Putamen (tissue), 1 donor: ENCODE measurements around the gene EHD1.
"Not testable (repeated sequence)": the region's sequence is repeated elsewhere in the genome, so short reads cannot be mapped to it uniquely, and the experiment has no call there.

Experiments used
- DNase-seq: peaks from one replicate; pipeline ENCODE4 v3.0.0-alpha.2; 2016; ENCODE audit warnings: low spot score

Gene EHD1

DNA sequence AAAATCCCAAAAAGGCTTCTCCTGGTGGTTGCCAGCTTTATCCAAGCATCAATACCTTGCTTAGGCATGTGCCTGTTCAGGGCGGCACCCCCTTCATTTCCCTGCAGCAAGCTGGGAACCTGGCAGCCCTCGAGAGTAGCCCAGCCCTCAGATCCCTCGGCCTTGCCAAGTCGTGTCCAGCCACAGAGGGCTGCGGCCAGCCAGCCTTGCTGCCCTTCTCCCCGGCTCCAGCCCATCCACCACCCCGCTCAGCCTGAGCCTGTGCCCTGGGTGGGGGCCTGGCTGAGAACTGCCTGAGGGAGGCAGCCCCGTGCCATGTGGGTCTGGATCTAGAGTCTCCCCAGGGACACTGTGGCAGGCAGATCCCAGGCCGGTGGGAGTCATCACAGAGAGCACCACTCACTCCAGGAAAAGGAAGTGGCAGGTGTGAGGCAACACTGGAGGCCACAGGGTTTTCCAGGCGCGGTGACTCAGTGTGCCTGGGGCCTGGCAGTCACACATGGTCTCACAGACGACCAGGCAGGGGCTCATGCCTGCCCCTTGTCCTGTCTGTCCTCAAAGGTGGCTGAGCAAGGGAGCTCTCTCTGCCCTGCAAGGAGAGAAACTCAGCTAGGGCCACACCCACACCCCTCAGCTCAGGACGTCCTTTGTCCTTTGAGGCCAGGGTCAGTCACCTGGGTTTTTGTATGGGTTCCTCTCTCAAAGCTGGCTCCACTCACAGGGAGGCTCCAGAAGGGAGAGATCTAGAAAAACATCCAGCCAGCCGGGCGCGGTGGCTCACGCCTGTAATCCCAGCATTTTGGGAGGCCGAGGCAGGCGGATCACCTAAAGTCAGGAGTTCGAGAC lies 21.8 kb downstream of the EHD1 start:
- no peak for DNase-seq

DNA sequence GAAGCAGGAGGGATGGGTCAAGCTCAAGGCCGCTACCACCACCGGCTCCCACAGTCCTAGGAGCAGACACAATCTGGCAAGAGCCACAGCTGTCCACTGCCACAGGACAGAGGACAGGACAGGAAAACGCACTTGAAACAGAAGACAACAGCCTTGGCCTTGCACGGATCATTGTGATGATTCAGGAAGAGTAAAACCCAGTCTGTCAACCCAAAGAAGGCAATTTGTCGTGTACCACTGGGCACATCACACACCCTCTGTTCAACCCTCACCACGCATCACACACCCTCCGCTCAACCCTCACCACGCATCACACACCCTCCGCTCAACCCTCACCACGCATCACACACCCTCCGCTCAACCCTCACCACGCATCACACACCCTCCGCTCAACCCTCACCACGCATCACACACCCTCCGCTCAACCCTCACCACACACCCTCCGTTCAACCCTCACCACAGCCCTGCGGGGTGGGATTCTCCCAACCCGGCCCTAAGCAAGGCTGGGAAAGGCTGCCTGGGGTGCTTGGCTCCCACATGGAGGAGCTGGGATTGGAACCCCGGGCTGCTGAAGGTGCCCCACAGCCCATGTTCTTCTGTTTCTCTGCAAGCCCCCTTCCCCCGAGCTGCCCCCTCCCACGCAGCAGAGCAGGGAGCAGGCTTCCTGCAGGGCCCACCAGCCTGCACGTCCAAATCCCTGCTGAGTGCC lies 22.7 kb downstream of the EHD1 start:
- DNase-seq = no peak

DNA sequence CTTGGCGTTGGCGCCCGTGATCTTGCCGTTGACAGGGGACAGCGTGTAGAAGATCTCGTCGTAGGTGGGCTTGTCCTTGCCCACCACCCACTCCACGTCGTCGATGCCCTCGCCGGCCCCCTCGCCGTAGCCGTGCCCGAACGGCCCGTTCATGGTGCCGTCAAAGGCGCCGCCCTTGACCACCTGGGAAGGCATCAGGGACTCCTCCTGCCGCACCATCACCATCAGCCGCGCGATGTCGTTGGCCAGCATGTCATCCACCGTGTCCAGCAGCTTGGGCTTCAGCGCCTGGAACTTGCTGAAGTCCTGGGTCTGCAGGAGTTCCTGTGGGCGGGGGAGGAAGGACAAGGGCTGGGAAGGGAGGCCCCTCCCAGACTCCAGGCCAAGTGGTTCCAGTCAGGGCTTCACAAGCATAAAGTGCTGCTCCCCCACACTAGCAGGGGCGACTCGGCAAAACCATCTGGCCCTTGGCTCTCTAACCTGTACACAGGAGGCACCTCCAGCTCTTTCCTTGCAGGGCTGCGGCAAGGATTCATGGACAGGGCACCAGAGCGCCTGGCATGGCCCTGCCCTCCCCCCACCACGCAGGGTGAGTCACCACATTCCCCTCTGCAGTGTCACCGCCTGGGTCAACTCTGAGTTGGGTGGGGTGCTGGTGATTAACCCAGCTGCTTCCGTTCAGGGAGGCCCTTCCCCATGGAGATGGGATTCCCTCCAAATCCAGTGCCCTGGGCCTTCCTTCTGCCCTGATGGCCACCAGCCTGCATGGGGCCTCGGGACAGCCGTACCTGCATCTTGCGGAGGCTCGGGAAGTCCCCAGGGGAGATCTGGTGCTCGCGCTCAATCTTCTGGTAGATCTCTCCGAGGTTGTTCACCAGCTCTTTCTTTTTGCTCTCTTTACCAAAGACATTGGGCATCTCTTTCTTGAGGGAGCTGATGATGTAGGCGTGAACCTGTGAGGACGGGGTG lies 23.6 kb downstream of the EHD1 start:
- no peak for DNase-seq

DNA sequence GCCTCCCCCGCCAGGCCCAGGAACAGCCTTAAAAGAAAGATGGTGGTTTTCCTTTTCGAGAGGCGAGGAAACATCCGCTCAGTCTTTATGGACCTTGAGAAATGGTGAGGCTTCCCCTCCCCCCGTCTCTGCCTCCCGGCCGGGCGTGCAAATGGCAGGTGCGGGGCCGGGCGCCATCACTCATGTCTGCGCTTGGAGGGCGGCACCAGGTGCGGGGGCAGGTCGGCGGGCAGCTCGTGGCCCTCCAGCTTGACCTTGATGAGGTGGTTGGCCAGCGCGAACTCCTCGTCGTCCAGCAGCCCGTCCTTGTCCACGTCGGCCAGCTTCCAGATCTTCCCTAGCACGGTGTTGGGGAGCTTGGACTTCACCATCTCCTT lies 24.3 kb downstream of the EHD1 start:
- DNase-seq = no peak

DNA sequence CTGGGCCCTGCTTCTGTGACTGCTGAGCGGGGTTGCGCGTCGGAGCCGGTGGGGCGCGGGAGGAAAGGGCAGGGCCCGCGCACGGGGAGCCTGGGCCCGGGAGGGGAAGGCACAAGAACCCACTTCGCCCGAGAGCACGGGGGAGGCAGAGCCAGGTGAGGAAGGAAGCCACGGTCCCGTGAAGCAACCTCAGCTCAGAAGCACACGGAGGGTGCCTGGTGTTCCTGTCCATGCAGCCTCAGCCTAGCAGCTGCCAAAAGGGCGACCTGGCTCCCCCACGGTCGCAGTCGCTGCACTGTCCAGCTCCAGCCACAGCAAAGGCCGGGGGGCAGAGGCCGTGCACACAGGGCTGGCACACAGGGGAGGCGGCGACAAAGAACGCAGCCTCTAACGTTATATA lies 24.7 kb downstream of the EHD1 start:
- no peak for DNase-seq

DNA sequence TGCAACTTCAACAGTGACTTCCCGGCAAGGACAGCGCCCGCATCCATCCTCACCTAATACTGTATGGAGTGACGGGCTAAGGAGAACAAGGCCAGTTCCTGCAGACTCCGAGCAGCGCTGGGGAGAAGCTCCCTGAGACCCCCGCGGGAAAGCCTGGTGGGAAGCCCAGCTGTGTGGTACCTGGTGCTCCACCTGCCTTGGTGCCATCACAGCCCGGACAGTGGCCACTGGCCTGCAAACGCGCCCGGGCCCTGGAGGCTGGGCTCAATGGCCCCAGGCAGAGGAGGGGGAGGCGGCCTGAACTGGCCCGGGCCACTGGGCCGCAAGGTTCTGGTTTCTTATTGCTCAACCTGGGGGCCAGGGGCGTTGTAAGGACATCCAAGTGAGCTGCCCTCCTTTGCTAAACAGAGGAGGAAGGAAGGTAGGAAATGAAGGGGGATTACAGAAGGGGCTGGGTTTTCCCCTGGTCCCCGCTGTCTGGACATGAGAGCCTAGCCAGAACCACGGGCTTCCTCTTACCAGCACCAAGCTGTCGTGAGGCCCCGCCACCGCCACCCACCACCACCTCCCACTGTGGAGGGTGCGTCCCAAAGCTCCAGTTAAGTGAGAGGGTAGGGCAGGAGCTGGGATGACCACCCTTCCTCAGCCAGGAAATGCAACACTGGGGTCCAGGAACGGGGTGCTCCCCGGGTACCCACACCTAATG lies 25.5 kb downstream of the EHD1 start:
- no peak for DNase-seq

DNA sequence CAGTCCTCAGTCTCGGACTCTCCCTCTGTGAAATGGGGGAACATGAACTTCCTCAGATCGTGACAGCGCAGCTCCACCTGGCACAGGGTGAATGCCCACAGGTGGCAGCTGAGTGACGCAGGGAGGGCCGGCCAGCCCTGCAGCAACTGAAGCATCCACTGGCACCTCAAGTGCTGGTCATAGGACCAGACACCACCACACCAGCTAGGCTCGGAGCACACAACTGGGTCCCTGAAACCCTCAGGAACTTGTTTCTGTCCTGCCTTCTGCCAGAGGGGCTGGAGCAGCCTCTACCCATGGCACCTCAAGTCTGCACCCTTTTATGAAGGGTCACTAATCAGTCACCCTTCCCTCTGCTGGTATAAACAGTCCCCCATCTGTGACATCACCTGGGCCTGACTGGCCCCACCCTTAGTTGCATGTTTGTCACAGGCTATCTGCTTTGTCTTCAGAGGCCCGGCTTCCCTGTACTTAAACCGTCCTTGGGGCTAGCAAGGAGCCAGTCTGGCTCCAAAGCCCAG lies 26.5 kb downstream of the EHD1 start:
- no peak for DNase-seq

DNA sequence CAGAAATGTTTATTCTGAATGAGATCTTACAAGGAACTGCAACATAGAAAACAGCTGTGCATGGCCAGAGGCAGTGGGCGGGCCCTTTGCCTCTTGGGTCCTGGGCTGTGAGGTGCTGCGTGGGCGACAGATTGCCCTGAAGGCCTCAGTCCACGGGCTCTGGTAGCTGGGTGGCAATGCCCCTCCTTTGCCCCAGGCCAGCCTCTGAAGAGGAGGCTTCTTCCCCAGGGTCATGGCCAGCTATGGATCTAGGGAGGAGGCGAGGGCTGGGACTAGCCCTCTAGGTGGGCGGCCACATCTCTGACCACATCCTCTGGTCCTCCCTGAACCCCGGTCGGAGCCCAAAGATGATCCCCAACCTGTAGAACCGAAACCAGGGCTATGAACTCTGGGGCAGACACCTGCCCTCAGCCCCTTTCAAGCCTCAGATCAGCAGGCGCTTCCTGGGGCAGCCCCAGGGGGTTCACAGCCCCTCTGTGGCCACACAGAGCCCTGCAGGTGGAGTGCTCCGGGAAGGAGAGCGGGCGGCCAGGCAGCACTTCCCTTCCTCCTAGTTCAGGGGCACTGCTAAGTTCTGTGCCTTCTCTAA lies 27.3 kb downstream of the EHD1 start:
- DNase-seq = no peak

DNA sequence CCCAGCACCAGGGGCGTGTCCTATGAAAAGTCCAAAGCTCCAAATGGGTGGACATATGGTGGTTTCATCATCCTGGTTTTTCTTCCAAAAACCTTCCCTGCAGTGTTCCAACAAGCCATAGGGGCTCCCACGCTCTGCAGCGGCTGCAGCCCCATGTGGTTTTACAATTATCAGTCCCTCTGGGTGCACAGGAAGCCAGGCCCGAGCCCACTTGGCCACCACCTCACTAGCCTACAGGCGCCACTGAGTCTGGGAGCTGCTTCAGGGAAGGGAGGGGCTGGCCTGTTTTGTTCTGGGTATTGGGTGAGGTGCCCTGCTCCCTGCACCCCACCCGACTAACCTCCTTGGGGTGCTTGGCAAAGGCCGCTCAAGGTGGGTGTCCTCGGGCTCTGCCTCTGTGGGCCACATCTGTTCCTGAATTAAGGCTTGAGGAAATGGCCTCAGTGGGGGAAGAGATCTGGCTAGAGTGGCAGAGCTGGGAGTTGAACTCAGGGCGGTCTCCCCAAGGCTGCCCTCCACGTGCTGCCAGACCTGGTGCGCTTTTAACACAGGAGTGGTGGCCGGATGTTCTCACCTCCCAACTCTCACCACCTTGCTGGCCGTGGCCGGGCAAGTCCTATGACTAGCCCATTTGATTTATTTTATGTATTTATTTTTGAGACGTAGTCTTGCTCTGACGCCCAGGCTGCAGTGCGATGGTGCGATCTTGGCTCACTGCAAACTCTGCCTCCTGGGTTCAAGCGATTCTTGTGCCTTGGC lies 28.6 kb downstream of the EHD1 start:
- DNase-seq = no peak

DNA sequence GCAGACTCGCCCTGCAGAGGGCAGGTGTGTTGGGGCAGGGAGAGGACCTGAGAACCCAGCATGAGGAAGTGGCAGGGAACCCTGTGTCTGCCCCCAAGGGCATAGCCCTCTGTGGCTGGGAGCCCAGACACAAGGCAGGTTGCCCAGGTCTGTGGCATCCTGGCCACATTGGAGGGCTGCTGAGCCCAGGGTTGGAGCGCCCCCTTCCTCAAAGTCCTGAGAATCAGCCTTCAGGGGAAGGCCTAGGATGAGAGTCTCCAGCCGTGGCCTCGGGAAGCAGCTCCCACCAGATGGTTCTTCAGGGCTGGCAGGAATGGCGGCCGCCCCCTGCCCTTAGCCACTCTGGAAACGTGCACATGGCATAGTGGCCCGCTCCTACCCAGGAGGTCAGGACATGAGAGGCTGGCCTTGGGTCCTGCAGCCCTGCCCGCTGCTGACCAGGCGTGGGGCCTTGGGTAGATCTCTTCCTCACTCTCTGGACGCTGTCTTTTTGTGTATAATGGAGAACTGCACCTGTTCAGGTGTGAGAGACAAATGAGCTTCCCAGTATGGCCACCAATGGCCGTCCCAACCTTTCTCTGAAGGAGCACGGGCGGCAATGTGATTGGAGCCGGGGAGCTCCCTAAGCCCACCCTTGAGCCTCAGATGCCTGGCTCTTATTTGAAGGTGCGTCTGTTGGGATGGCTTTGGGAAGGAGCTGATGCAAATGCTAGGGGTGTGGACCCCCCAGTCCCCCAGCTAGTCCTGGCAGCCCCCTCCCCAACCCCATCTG lies 29.4 kb downstream of the EHD1 start:
- no peak for DNase-seq

DNA sequence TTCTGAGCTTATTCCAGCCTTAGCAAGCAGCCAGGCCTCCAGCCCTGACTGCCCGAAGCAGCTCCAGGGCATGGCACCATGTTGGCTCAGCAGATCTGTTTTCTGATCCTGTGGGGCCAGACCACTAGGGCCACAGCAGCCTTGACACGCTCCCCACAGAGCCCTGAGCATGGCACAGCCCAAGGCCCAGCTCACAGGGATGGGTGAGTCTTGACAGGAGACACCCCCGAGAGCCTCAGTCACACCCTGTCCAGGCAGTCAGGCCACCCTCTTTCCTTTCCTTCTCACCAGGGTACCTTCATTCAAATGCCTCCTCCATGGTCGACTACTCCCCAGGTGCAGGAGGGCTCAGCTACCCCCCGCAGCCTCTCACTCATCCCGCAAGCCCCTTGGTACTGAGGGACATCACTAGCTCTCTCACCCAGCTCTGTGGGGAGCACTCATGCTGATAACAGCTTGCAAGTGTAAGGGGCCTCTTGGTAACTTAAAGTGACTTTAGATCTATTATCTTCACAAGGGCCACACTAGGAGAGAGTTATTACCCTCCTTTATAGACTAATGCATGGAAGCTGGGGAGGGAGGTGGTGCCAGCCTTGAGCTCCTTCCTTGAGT lies 30.1 kb downstream of the EHD1 start:
- DNase-seq = no peak

DNA sequence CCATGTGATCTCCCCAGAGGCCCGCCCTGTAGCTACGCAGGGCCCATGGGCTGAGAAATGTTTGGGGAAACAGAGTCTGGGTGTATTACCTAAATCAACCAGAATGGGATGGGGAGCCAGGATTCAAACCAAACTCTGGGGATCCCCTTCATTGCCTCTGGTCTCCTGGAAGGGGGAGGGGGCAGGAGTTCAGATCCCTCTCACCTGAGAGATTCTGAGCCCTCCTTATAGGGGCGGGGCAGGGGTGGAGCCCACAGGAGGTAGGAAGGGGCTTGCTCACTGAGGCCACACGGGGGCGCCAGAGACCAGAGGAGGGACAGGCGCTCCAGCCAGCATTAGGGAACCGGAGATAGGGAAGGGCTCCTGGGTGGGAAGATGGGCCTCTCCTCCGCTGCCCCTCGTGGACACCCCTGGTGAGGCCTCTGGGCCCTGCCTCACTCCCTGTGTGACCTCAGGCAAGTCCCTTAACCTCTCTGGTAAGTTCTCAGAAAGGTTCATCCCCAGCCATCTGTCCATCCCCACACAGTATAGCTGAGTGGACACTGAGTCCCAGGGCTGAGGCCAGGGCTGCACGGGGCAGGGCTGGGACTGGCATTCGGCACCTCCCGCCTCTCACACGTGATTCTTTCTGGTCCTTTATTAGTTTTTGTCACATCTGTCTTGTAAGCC lies 31.3 kb downstream of the EHD1 start:
- peak; percentile 81 for DNase-seq

DNA sequence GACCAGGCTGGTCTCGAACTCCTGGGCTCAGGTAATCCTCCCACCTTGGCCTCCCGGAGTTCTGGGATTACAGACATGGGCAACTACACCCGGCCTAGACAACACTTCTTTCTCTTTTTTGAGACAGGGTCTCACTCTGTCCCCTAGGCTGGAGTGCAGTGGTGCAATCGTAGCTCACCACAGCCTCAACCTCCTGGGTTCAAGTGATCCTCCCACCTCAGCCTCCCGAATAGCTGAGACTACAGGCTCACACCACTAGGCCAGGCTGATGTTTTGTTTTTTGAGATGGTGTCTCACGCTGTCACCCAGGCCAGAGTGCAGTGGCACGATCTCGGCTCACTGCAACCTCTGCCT lies 32.7 kb downstream of the EHD1 start:
- not testable (repeated sequence) for DNase-seq

DNA sequence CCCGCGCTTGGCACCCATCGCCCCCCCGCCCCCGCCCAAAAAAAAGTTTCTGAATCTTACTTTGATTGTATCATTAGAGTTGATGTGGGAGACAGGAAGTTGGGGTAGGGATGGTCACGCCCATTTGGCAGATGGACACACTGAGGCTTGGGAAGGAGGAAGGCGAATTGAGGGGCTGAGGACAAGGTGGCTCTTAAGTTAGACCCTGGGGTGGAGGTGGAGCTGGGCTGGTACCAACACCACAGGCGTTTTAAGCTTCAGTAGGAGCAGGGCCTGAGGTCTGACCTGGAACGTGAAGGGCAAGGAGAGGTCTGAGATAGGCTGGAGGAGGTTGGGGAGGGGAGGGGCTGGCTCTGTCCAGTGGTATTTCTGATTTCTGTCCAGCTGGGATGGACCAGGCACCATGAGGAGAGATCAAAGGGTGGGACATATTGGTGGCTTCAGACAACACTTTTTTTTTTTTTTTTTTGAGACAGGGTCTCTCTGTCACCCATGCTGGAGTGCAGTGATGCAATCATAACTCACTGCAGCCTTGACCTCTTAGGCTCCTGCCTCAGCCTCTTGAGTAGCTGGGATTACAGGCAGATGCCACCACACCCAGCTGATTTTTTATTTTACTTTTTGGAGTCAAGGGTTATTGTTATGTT lies 33.2 kb downstream of the EHD1 start:
- DNase-seq = no peak

DNA sequence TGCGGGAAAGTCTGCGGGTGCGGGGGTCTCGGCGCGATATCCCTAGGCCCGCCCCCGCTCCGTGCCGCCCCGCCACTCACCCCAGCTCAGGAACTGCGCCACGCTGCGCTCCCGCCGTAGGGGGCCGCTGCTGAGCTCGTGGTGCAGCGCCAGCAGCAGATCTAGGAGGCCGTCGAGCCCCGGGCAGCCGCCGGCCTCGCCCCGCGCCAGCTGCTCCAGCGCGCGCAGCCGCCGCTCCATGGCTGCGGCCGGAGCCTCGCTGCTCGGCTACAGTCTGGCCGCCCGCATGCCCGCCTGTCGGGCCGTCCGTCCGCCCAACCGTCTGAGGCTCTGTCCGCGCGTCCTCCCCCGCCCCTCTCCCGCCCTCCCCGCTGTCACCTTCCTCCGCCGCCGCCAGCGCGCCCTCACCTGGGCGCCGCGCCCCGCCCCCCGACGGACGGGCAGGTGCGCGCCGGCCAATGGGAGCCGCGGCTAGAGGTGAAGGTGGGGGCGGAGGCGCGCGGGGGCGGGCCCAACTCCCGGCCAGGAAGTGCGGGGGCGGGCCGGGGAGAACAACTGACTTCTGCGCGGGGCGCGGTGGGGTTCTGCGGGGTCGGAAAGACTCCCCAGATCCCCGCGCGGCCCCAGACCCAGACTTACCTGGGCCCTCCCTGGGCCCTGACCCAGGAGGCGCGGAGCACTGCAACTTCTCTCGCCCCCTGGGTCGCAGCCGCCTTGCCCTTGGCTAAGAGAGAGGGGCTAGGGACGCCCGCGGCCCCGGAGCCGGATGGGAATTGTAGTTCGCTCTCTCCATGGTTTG lies 33.9 kb downstream of the EHD1 start, which contains the start of gene CDC42BPG:
CDC42BPG (minus strand) TSS at position 324 of the 799 bp plus-strand sequence; CDS start at position 240, 84 bp downstream.
- DNase-seq = no peak

DNA sequence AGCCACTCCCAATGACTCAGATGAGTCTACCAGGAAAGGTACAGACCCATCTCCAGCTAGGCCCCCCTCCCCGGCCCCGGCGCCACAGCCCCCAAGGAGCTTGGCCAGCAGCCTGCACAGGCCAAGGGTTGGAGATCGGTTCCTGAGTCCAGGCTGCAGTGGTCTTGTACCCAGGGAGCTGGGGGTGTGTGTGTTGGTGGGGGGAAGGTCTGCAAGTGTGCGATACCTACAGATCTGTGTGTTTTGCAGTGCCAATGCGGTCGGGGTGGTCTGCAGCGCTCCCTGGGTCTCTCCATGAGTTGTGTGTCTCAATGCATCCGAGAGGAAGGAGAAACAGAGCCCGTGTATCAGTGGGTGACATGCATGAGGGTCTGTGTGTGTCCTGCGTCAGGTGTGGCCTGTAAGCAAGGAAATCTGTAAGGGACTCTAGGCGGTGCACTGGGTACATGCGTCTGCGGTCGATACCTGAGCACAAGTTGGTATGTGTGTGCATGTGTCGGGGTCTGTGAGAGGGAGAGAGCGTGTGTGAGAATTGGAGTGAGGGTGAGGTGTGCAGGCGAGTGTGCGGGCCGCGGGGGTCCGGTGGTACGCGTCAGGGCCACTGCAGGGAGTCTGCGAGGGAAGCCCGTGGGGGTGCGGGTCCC lies 34.6 kb downstream of the EHD1 start:
- DNase-seq = no peak
